ENCODE results near the gene SULT1A3.

SULT1A3 gene

DNA sequence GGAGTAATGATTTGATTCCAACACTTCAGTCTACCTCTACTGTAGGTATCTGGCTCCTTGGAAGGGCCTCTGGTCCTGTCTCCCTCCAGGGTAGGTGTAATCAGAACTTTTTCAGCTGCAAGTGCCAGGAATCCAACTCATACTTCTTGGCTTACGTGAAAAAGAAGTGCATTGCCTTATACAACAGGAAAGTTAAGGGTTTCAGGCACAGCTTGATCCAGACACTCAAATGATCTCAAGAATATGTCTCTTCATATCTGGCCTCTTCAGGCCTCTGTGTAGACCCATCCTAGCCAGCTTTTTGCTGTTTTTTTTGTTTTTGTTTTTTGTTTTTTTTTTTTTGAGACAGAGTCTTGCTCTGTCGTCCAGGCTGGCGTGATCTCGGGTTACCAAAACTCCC, 19.9 kb upstream of the SULT1A3 start:
- no peak for TF ChIP-seq CTCF (IDR thresholded peaks at IDR 0.05)

DNA sequence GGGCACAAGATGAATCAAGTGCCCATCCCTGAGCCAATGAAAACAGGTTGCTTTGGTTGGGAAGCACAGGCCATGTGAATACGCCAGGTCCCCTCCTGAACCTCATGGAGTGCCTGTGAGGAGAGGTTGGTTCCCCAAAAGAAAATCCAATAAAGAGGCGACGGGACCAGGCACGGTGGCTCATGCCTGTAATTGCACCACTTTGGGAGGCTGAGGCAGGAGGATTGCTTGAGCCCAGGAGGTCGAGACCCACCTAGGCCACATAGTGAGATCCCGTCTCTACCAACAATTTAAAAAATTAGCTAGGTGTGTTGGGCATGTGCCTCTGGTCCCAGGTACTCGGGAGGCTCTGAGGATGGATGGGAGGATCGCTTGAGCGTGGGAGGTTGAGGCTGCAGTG, 19.1 kb upstream of the SULT1A3 start:
- TF ChIP-seq CTCF (IDR thresholded peaks at IDR 0.05) = no peak

DNA sequence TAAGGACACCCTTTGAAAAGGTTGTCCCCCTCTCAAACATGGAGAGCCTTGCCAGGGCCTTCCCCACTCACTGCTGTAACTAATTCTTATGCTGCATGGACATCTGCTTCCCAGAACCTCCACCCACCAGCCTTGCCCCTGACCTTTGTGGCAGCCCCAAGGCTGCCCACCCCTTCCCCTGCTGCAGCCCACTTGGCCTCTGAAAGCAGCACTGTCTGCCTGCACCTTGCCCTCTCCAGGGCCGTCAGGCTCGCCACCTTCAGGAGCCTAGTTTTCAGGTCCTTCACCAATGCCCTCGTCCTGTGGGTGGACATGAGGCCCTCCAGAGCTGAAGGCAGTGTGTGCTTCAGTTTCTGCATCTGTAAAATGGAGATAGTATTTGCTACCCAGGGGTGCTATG, 18.3 kb upstream of the SULT1A3 start:
- TF ChIP-seq CTCF (IDR thresholded peaks at IDR 0.05) = no peak

- TF ChIP-seq CTCF (IDR thresholded peaks at IDR 0.05) = no peak
Measured at GRCh38 chr16:30183233-30184095, 15.6 kb upstream of the SULT1A3 start, which contains the start of gene CORO1A. Gene CORO1A (plus strand): TSS chr16:30183602. CDS start chr16:30185210, 1,608 bp downstream.

GRCh38 chr16:30184096-30184890, 14.8 kb upstream of the SULT1A3 start:
- TF ChIP-seq CTCF (IDR thresholded peaks at IDR 0.05) = no peak

DNA sequence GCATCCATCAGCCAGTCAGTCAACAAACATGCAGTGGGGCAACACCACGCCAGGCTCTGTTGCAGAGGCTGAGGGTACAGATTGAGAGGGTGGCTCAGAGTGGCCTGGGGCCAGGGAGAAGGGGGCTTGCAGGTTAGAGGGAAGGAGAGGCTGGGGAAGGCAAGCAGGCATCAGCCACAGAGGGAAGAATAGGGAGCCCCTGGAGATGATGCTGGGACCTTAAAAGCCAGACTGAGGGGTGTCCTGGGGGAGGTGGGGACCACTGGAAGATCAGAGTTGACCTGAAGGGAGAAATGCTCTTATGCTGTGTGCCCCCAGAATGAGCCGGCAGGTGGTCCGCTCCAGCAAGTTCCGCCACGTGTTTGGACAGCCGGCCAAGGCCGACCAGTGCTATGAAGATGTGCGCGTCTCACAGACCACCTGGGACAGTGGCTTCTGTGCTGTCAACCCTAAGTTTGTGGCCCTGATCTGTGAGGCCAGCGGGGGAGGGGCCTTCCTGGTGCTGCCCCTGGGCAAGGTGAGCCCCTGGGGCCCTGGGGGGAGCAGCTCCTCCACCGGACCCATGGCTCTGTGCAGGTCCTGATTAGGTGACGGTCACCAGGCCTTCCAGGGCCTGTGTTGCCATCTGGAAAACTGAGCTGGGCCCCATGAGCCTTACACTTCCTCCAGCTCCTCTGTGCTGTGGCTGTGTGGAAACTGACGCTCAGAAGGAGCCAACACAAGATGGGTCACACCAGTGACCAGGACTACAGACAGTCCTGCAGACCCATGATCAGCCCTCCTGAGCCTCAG, 14.0 kb upstream of the SULT1A3 start:
- no peak for TF ChIP-seq CTCF (IDR thresholded peaks at IDR 0.05)
